H1 (cell line): Measurements from ENCODE around the gene INSM1. TPM values are rescaled to one million over a fixed set of nuclear protein-coding genes. Genes with fewer than 3 reads are reported as not detected.

Source experiments
- CTCF ChIA-PET: fragments of 300-600 bp; sonication (Branson Sonifier 250); formaldehyde crosslinking; loops from one replicate; lab custom pipeline; 2021; ENCODE audit not compliant: partially characterized antibody; lab: Charles Lee
- POLR2A ChIA-PET: fragments of 300-600 bp; sonication (Branson Sonifier 250); formaldehyde crosslinking; loops from one replicate; lab custom pipeline; 2021; ENCODE audit warnings: inconsistent platforms; ENCODE audit not compliant: partially characterized antibody; lab: Charles Lee
- DNase-seq, 2 experiments: peaks; one replicate each; pipeline versions ENCODE4 v3.0.0 to v3.0.0-alpha.2; 2010 to 2022; ENCODE audit warnings: low spot score in 2 of 2, low read depth in 1 of 2, mixed read lengths in 1 of 2
- FAIRE-seq: peaks from 2 replicates; lab custom pipeline; 2011; peaks lifted over from hg19 to GRCh38; lab: Jason Lieb, UNC
- H2AFZ ChIP-seq: 2 replicates; pipeline ENCODE4 v1.8.1; 2012; ENCODE audit warnings: low read length, inconsistent platforms
- H2AK5ac ChIP-seq: 2 replicates; pipeline ENCODE4 v1.6.1; 2013; ENCODE audit warnings: low read depth, low read length
- H2BK120ac ChIP-seq: replicated peaks from 2 replicates; pipeline ENCODE3; 2013; ENCODE audit warnings: low read depth, low read length, inconsistent platforms
- H2BK12ac ChIP-seq: 2 replicates; pipeline ENCODE4 v1.6.1; 2013; ENCODE audit warnings: low read depth, low read length
- H2BK15ac ChIP-seq: 2 replicates; pipeline ENCODE4 v1.6.1; 2013; ENCODE audit warnings: low read length
- H2BK20ac ChIP-seq: 2 replicates; pipeline ENCODE4 v1.6.1; 2013; ENCODE audit warnings: low read length
- H2BK5ac ChIP-seq: 2 replicates; pipeline ENCODE4 v1.6.1; 2013; ENCODE audit warnings: low read depth, low read length
- H3K14ac ChIP-seq: 2 replicates; pipeline ENCODE4 v1.6.1; 2013; ENCODE audit warnings: inconsistent platforms; ENCODE audit not compliant: insufficient read length
- H3K18ac ChIP-seq: 2 replicates; pipeline ENCODE4 v1.6.1; 2013; ENCODE audit warnings: low read length; ENCODE audit errors: extremely low read depth
- H3K23ac ChIP-seq: 2 replicates; pipeline ENCODE4 v1.6.1; 2013; ENCODE audit warnings: inconsistent platforms; ENCODE audit not compliant: insufficient read length
- H3K23me2 ChIP-seq: 2 replicates; pipeline ENCODE4 v1.6.1; 2013; ENCODE audit warnings: low read depth, low read length
- H3K27ac ChIP-seq: 2 replicates; pipeline ENCODE4 v1.6.1; 2011; ENCODE audit warnings: low read depth, low read length, inconsistent platforms
- H3K27me3 ChIP-seq, 4 experiments: replicated peaks in 1 of 4; 1 replicate in 1 of 4; 2 replicates in 3 of 4; pipeline versions ENCODE4 v1.6.1 to v1.8.1; 2011 to 2013; ENCODE audit warnings: low read length in 3 of 4, mild to moderate bottlenecking in 3 of 4, inconsistent platforms in 2 of 4, mixed read lengths in 2 of 4, moderate library complexity in 1 of 4; ENCODE audit not compliant: control insufficient read depth in 3 of 4, insufficient read depth in 3 of 4; ENCODE audit errors: extremely low read depth in 1 of 4
- H3K36me3 ChIP-seq, 4 experiments: 2 replicates each; pipeline versions ENCODE4 v1.6.1 to v1.8.1; 2011 to 2013; ENCODE audit warnings: mild to moderate bottlenecking in 4 of 4, low read length in 3 of 4, moderate library complexity in 2 of 4, control low read depth in 1 of 4, inconsistent platforms in 1 of 4; ENCODE audit not compliant: insufficient read depth in 4 of 4, control insufficient read depth in 2 of 4
- H3K4ac ChIP-seq: replicated peaks from 2 replicates; pipeline ENCODE3; 2013; ENCODE audit warnings: low read length, low read depth, mixed read lengths, inconsistent platforms; ENCODE audit not compliant: insufficient read length
- H3K4me1 ChIP-seq, 4 experiments: replicated peaks in 1 of 4; 1 replicate in 1 of 4; 2 replicates in 3 of 4; pipeline versions ENCODE4 v1.6.1 to v1.8.1; 2011 to 2013; ENCODE audit warnings: low read length in 3 of 4, inconsistent platforms in 2 of 4, mixed read lengths in 1 of 4; ENCODE audit not compliant: insufficient read depth in 4 of 4, control insufficient read depth in 3 of 4
- H3K4me2 ChIP-seq, 2 experiments: 2 replicates each; pipeline versions ENCODE4 v1.6.1 to v1.8.1; 2011 to 2013; ENCODE audit warnings: low read depth in 2 of 2, low read length in 2 of 2, control low read depth in 1 of 2, inconsistent platforms in 1 of 2, mild to moderate bottlenecking in 1 of 2; ENCODE audit not compliant: insufficient read depth in 1 of 2
- H3K4me3 ChIP-seq, 4 experiments: fragments of 200-600, 300-600 bp in 1 of 4; sonication (generic), shearing (Covaris generic), sonication (Bioruptor Twin) in 1 of 4; 2 replicates each; pipeline versions ENCODE4 v1.5.1 to v1.8.1; 2011 to 2016; ENCODE audit warnings: low read length in 4 of 4, low read depth in 3 of 4, control low read depth in 2 of 4, inconsistent platforms in 2 of 4, mild to moderate bottlenecking in 2 of 4, mixed read lengths in 1 of 4, moderate library complexity in 1 of 4; ENCODE audit not compliant: insufficient read depth in 2 of 4; ENCODE audit errors: extremely low read depth in 1 of 4
- H3K56ac ChIP-seq: replicated peaks from 2 replicates; pipeline ENCODE3; 2013; ENCODE audit warnings: low read depth, mild to moderate bottlenecking, mixed read lengths, low read length, inconsistent platforms; ENCODE audit not compliant: insufficient read length
- H3K79me1 ChIP-seq: 2 replicates; pipeline ENCODE4 v1.6.1; 2013; ENCODE audit warnings: low read depth, low read length, control low read depth
- H3K79me2 ChIP-seq, 2 experiments: 2 replicates each; pipeline versions ENCODE4 v1.6.1 to v1.8.1; 2012 to 2013; ENCODE audit warnings: low read length in 2 of 2, mild to moderate bottlenecking in 2 of 2, inconsistent platforms in 1 of 2; ENCODE audit not compliant: insufficient read depth in 2 of 2, control insufficient read depth in 1 of 2
- H3K9ac ChIP-seq, 4 experiments: replicated peaks in 1 of 4; 1 replicate in 1 of 4; 2 replicates in 3 of 4; pipeline versions ENCODE4 v1.6.1 to v1.8.1; 2011 to 2013; ENCODE audit warnings: low read depth in 3 of 4, low read length in 3 of 4, control low read depth in 2 of 4, mild to moderate bottlenecking in 2 of 4, moderate library complexity in 2 of 4, inconsistent platforms in 1 of 4; ENCODE audit errors: extremely low read depth in 1 of 4
- H3K9me3 ChIP-seq, 2 experiments: 2 replicates each; pipeline versions ENCODE4 v1.6.1 to v1.8.1; 2012 to 2013; ENCODE audit warnings: mild to moderate bottlenecking in 2 of 2, moderate library complexity in 2 of 2, control low read depth in 1 of 2, inconsistent platforms in 1 of 2, low read depth in 1 of 2, low read length in 1 of 2, mixed read lengths in 1 of 2; ENCODE audit not compliant: insufficient read depth in 2 of 2
- H4K20me1 ChIP-seq, 2 experiments: replicated peaks in 1 of 2; 2 replicates each; pipeline versions ENCODE3 to v1.8.1; 2011 to 2013; ENCODE audit warnings: inconsistent platforms in 2 of 2, low read length in 2 of 2, mild to moderate bottlenecking in 1 of 2; ENCODE audit not compliant: insufficient read depth in 2 of 2, control insufficient read depth in 1 of 2
- H4K5ac ChIP-seq: 2 replicates; pipeline ENCODE4 v1.6.1; 2013; ENCODE audit warnings: low read length, low read depth, mixed read lengths, inconsistent platforms; ENCODE audit not compliant: insufficient read length
- H4K8ac ChIP-seq: 2 replicates; pipeline ENCODE4 v1.8.0; 2013; ENCODE audit warnings: mild to moderate bottlenecking, moderate library complexity, low read length, inconsistent platforms; ENCODE audit not compliant: insufficient read depth; ENCODE audit errors: extremely low read depth
- H4K91ac ChIP-seq: replicated peaks from 2 replicates; pipeline ENCODE3; 2013; ENCODE audit warnings: low read length, mixed read lengths, inconsistent platforms; ENCODE audit not compliant: insufficient read length
- BCL11A ChIP-seq, 2 experiments: IDR thresholded peaks; one replicate each; pipeline ENCODE4 v1.6.1; 2011; ENCODE audit warnings: low read depth in 2 of 2, low read length in 2 of 2, mild to moderate bottlenecking in 2 of 2
- CBX8 ChIP-seq: fragments of 300-800, 300-1000 bp; sonication (generic); IDR thresholded peaks from 2 replicates; pipeline ENCODE4 v1.7.1; 2016; ENCODE audit warnings: low read depth, low read length, borderline replicate concordance
- CHD2 ChIP-seq: IDR thresholded peaks from 2 replicates; pipeline ENCODE4 v1.6.1; 2012; ENCODE audit warnings: low read length, improper control_type of control experiment
- CTBP2 ChIP-seq: IDR thresholded peaks from 2 replicates; pipeline ENCODE4 v1.7.0; 2011; ENCODE audit warnings: borderline replicate concordance, mild to moderate bottlenecking, moderate library complexity, mixed read lengths, low read length; ENCODE audit not compliant: insufficient read depth, insufficient read length
- PHF8 ChIP-seq: fragments of 200-600 bp; sonication (generic); conservative IDR thresholded peaks from 2 replicates; pipeline ENCODE4 v1.7.1; 2012; ENCODE audit warnings: low read depth, mild to moderate bottlenecking, inconsistent platforms, low read length, moderate library complexity
- POLR2A ChIP-seq, 2 experiments: IDR thresholded peaks; 1 replicate in 1 of 2; 2 replicates in 1 of 2; pipeline ENCODE4 v1.6.1; 2011; ENCODE audit warnings: low read depth in 2 of 2, low read length in 2 of 2, mild to moderate bottlenecking in 2 of 2; ENCODE audit errors: control extremely low read depth in 1 of 2
- POU5F1 ChIP-seq: IDR thresholded peaks from 2 replicates; pipeline ENCODE4 v1.6.1; 2011; ENCODE audit warnings: low read depth, mild to moderate bottlenecking, low read length, moderate library complexity
- RFX5 ChIP-seq: IDR thresholded peaks from 2 replicates; pipeline ENCODE4 v1.6.1; 2011; ENCODE audit warnings: low read depth, low read length, improper control_type of control experiment, borderline replicate concordance
- SIRT6 ChIP-seq: IDR thresholded peaks from one replicate; pipeline ENCODE4 v1.7.1; 2012; ENCODE audit warnings: low read length, inconsistent platforms
- TAF1 ChIP-seq: IDR thresholded peaks from 2 replicates; pipeline ENCODE4 v1.6.1; 2011; ENCODE audit warnings: mild to moderate bottlenecking, low read depth, low read length
- TCF12 ChIP-seq: IDR thresholded peaks from 2 replicates; pipeline ENCODE4 v1.6.1; 2011; ENCODE audit warnings: low read depth, mild to moderate bottlenecking, low read length
- YY1 ChIP-seq: IDR thresholded peaks from 2 replicates; pipeline ENCODE4 v1.6.1; 2011; ENCODE audit warnings: low read depth, mild to moderate bottlenecking, low read length
- WGBS, 2 experiments: shearing (Covaris generic) in 1 of 2; methylation state at CpG; one replicate each; pipeline versions ENCODE4 v1.1.6 to v1.1.7; 2013 to 2015; ENCODE audit warnings: low lambda C conversion rate in 2 of 2, mixed read lengths in 2 of 2, inconsistent platforms in 1 of 2, low coverage in 1 of 2, missing lambda C conversion rate in 1 of 2; ENCODE audit not compliant: insufficient replicate concordance in 2 of 2, insufficient coverage in 1 of 2, insufficient read length in 1 of 2; ENCODE audit errors: extremely low coverage in 1 of 2, missing lambda C conversion rate in 1 of 2; 5-methylcytosine and 5-hydroxymethylcytosine counted together
- polyA plus RNA-seq, 7 experiments: library from polyadenylated mRNA; depleted of rRNA in 3 of 7; stranded (reverse) in 5 of 7; unstranded in 2 of 7; fragments of >200 nt in 5 of 7; fragments of 200-250 nt in 2 of 7; gene quantifications; 1 replicate in 5 of 7; 2 replicates in 1 of 7; 4 replicates in 1 of 7; pipeline versions ENCODE4 v1.2.1 to v1.2.3, GENCODE V29; 2011 to 2013; ENCODE audit warnings: missing spikeins in 2 of 7, mixed read lengths in 2 of 7
- total RNA-seq: library from RNA; stranded (reverse); fragmentation: NEBNext Ultra II Directional; extraction: Animal tissue kit (Norgen Biotek cat#: 25700); gene quantifications from 2 replicates; pipeline ENCODE4 v1.2.1, GENCODE V29; 2021
- TF ChIP-seq, protein P1 (sequence below): IDR thresholded peaks from 2 replicates; pipeline ENCODE4 v1.6.1; 2011; ENCODE audit warnings: low read depth, mild to moderate bottlenecking, low read length; ENCODE audit not compliant: insufficient read depth
- TF ChIP-seq, protein P2 (sequence below): IDR thresholded peaks from 2 replicates; pipeline ENCODE4 v1.6.1; 2011; ENCODE audit warnings: low read length, improper control_type of control experiment

Gene INSM1
- total and polyA plus RNA-seq, 2 of the 8 experiments (the other 6 are each of a cell fraction or from before 2014, with no cell fraction given), result 0.86 to 2.5 TPM

DNA sequence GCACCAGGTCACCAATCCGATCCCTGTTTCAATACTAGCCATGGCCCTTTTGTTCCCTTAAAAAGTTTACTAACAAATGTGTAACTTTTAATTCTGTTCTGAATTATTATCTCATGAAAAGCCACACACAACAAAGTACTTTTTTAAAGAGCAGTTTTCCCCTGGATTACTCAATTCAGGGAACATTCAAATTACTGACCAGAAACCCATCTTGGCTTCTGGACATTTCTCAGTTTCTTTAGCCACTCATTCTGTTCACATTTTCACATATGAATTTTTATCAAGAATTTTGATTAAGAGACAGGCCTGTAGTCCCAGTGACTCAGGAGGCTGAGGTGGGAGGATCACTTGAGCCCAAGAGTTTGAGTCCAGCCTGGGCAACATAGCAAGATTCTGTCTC is 47.4 kb downstream of the INSM1 start:
- Histone ChIP-seq H2BK12ac (no peak overlapping the region), H3K79me1 (no peaks in the 10 kb centered on the region), H3K4me3 (no peak overlapping the region), H3K79me2 (no peaks in the 10 kb centered on the region), H2BK5ac (no peak overlapping the region), H3K18ac (no peak overlapping the region), H3K4ac (no peak overlapping the region), H3K14ac (no peak overlapping the region), H4K91ac (no peak overlapping the region), H3K27me3 (no peaks in the 10 kb centered on the region), H4K5ac (no peak overlapping the region), H3K4me2 (no peak overlapping the region), H3K36me3 (no peaks in the 10 kb centered on the region), H3K23ac (no peak overlapping the region), H2BK15ac (no peak overlapping the region), H4K20me1 (no peaks in the 10 kb centered on the region), H3K4me1 (peaks cover 0 to 10% (median 5%) of the 10 kb centered on the region in 4 experiments; a peak in 5 of 7 replicates), H2BK20ac (no peak overlapping the region), H3K27ac (no peak overlapping the region), H3K56ac (no peak overlapping the region), H4K8ac (no peak overlapping the region), H2AK5ac (no peak overlapping the region), H3K9me3 (no peaks in the 10 kb centered on the region), H2AFZ (no peak overlapping the region), H3K23me2 (no peaks in the 10 kb centered on the region), H2BK120ac (no peak overlapping the region), H3K9ac (no peak overlapping the region)
- FAIRE-seq (no peak), DNase-seq (no peak)
- ChIA-PET POLR2A (no interaction called here), CTCF (interaction anchor here (1.0 kb wide), 1 partner anchor 10 kb away, joined by 3 read pairs; no protein-coding TSS in a partner anchor)
- 90% methylated on average over 1 of the region's 1 CpG; no CpG with 5 or more reads in 1 of the 2 experiments for WGBS, 2 experiments
- TF ChIP-seq SIRT6 (no peak), PHF8 (no peak), CTBP2 (no peak), CBX8 (no peak), POLR2A (IDR thresholded peaks at IDR 0.05; ENCODE audit: control extremely low read depth in 1 of 2, low read depth in 2 of 2, low read length in 2 of 2) (no peak), TCF12 (no peak), YY1 (no peak), BCL11A (IDR thresholded peaks at IDR 0.05; ENCODE audit: low read depth in 2 of 2, low read length in 2 of 2) (no peak), RFX5 (no peak), CHD2 (no peak), TAF1 (no peak), POU5F1 (no peak)
- TF ChIP-seq, protein P1, sequence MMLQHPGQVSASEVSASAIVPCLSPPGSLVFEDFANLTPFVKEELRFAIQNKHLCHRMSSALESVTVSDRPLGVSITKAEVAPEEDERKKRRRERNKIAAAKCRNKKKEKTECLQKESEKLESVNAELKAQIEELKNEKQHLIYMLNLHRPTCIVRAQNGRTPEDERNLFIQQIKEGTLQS, result no peak
- TF ChIP-seq, protein P2, sequence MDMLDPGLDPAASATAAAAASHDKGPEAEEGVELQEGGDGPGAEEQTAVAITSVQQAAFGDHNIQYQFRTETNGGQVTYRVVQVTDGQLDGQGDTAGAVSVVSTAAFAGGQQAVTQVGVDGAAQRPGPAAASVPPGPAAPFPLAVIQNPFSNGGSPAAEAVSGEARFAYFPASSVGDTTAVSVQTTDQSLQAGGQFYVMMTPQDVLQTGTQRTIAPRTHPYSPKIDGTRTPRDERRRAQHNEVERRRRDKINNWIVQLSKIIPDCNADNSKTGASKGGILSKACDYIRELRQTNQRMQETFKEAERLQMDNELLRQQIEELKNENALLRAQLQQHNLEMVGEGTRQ, result no peak
